Stimulated activated naive CD4-positive, alpha-beta T cell (primary cell): ENCODE measurements around the gene ADAT2.

Experiments used
- DNase-seq, 6 experiments: peaks; one replicate each; lab custom pipeline; 2025; lab: John Stamatoyannopoulos, UW

Gene ADAT2

GRCh38 chr6:143397227-143398222 lies 53.0 kb downstream of the ADAT2 start:
- no peak for DNase-seq

- no peak for DNase-seq
These were observed 53.8 kb downstream of the ADAT2 start for GRCh38 chr6:143396497-143397226.

- no peak for DNase-seq
These were observed 54.8 kb downstream of the ADAT2 start for GRCh38 chr6:143395699-143396098.

- no peak for DNase-seq
These were observed 56.1 kb downstream of the ADAT2 start for GRCh38 chr6:143394389-143394788.

- DNase-seq, result no peak
These were observed 60.2 kb downstream of the ADAT2 start for GRCh38 chr6:143390278-143390677.

GRCh38 chr6:143385636-143386035 lies 64.9 kb downstream of the ADAT2 start:
- DNase-seq, result no peak

- DNase-seq, result no peak
These were observed 73.6 kb downstream of the ADAT2 start for GRCh38 chr6:143376861-143377260.

GRCh38 chr6:143376375-143376774 lies 74.1 kb downstream of the ADAT2 start:
- no peak for DNase-seq

- DNase-seq, result no peak
These were observed 75.4 kb downstream of the ADAT2 start for GRCh38 chr6:143375022-143375585.

GRCh38 chr6:143374014-143374413 lies 76.5 kb downstream of the ADAT2 start:
- no peak for DNase-seq
